Adrenal gland (tissue), 5 donors: ENCODE results near the gene ENTR1.

Experiments used
- CTCF ChIP-seq, 6 experiments: fragments of 450-650 bp in 4 of 6; fragments of 200-600 bp in 2 of 6; sonication (generic) in 1 of 6; IDR thresholded peaks; 1 replicate in 5 of 6; 2 replicates in 1 of 6; pipeline versions ENCODE4 v1.5.1 to v1.8.0; 2016 to 2021; ENCODE audit warnings: antibody characterized with exemption in 6 of 6, mild to moderate bottlenecking in 2 of 6, moderate library complexity in 1 of 6
- POLR2A ChIP-seq, 2 donors: fragments of 450-650 bp; IDR thresholded peaks; one replicate each; pipeline ENCODE4 v1.6.1; 2017; ENCODE audit warnings: antibody characterized with exemption in 2 of 2, mild to moderate bottlenecking in 2 of 2, moderate library complexity in 1 of 2
- donor health status: DM: no; HTN: no; CAD: no.

GRCh38 chr9:136451221-136451877 is 40.9 kb upstream of the ENTR1 start:
- TF ChIP-seq CTCF (IDR thresholded peaks at IDR 0.05) (no peak), POLR2A (IDR thresholded peaks at IDR 0.05) (no peak)
